ENCODE measurements around the gene HMG20A.

DNA sequence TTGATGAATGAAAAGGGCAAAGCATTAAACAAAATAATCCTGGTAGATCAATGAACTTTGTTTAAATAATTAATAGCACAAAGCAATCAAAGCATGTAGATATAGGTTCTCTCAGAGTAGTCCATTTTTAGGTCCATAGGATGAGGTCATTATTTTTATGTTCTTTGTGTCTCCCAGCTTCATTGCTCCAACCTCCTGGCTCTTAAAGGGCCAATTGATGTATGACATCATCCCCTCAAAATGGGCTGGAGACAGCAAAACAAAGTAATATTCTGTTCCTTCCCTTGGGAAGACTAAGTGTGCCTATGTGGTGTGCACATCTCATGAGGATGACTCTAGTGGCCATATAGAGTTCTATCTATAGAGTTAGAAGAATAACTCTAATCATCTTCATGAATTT lies 49.5 kb downstream of the HMG20A start:
- TF ChIP-seq, protein P1, sequence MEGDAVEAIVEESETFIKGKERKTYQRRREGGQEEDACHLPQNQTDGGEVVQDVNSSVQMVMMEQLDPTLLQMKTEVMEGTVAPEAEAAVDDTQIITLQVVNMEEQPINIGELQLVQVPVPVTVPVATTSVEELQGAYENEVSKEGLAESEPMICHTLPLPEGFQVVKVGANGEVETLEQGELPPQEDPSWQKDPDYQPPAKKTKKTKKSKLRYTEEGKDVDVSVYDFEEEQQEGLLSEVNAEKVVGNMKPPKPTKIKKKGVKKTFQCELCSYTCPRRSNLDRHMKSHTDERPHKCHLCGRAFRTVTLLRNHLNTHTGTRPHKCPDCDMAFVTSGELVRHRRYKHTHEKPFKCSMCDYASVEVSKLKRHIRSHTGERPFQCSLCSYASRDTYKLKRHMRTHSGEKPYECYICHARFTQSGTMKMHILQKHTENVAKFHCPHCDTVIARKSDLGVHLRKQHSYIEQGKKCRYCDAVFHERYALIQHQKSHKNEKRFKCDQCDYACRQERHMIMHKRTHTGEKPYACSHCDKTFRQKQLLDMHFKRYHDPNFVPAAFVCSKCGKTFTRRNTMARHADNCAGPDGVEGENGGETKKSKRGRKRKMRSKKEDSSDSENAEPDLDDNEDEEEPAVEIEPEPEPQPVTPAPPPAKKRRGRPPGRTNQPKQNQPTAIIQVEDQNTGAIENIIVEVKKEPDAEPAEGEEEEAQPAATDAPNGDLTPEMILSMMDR (IDR thresholded peaks at IDR 0.05) = no peak
- no peak for TF ChIP-seq ZFX (IDR thresholded peaks at IDR 0.05; ENCODE audit: borderline replicate concordance)

Measured in 22Rv1 (cell line).